ENCODE results near the gene ANGPT4. TPM values are rescaled to one million over a fixed set of nuclear protein-coding genes. Genes with fewer than 3 reads are reported as not detected.
A peak's percentile ranks its signal among the peaks of the same experiment; 100 is the strongest.

The ANGPT4 gene
- total and polyA plus RNA-seq, 10 of the 15 experiments (the other 5 are each of a cell fraction or from before 2014, with no cell fraction given): 0.01 to 0.16 TPM; not detected in 8

- TF ChIP-seq CHD4 (IDR thresholded peaks at IDR 0.05) (no peak), IKZF2 (IDR thresholded peaks at IDR 0.05) (no peak), ZNF274 (IDR thresholded peaks at IDR 0.05; ENCODE audit: insufficient read depth, insufficient read length) (no peak), ETV6 (conservative IDR thresholded peaks at IDR 0.05 in 1 of 2, IDR thresholded peaks at IDR 0.05 in 1 of 2; ENCODE audit: borderline replicate concordance in 1 of 2, low read depth in 1 of 2) (no peak), IRF4 (IDR thresholded peaks at IDR 0.05; ENCODE audit: low read depth, low read length) (no peak), TAF1 (IDR thresholded peaks at IDR 0.05; ENCODE audit: borderline replicate concordance, low read depth, low read length) (no peak), YY1 (IDR thresholded peaks at IDR 0.05; ENCODE audit: low read depth, low read length) (no peak)
- no peak overlapping the region for H3K4me3 ChIP-seq
- DNase-seq (ENCODE audit: low read depth, low spot score) (no peak), FAIRE-seq (no peak), ATAC-seq (no peak)
- intact Hi-C loops (cut with micrococcal nuclease; ENCODE audit: unreplicated experiment) (no loop called here), in situ Hi-C loops (cut with MboI) (no loop called here)
- ChIA-PET CTCF (no interaction called here), POLR2A (no interaction called here), RAD21 (ENCODE audit: unreplicated experiment) (no interaction called here), SMC1A (ENCODE audit: uncharacterized antibody, unreplicated experiment) (no interaction called here)
- no peak overlapping the region for H3K27ac ChIP-seq (ENCODE audit: control insufficient read depth, insufficient read depth)
- H2AFZ ChIP-seq (ENCODE audit: control insufficient read depth, low read depth, low read length): no peak overlapping the region
- H4K20me1 ChIP-seq (ENCODE audit: control insufficient read depth, insufficient read depth): no peaks in the 10 kb centered on the region
- H3K9me3 ChIP-seq (replicated peaks; ENCODE audit: control insufficient read depth, insufficient read depth, low read length): no peaks in the 10 kb centered on the region
- 0 out of 4 replicates have a peak, but pooled peaks cover 0 to 1% of the 10 kb centered on the region in 2 experiments for H3K27me3 ChIP-seq (replicated peaks in 1 of 2; ENCODE audit: control insufficient read depth in 2 of 2, insufficient read depth in 2 of 2, low read length in 1 of 2)
- no peaks in the 10 kb centered on the region for H3K79me2 ChIP-seq (ENCODE audit: control insufficient read depth, insufficient read depth, low read length)
- no peak overlapping the region for H3K4me2 ChIP-seq (ENCODE audit: control insufficient read depth, insufficient read depth)
- BruUV-seq (replicated peaks): no TSS peak
- no peaks in the 10 kb centered on the region for H3K4me1 ChIP-seq (ENCODE audit: control insufficient read depth, insufficient read depth, low read length)
- H3K36me3 ChIP-seq (ENCODE audit: control insufficient read depth in 2 of 2, insufficient read depth in 2 of 2, low read length in 1 of 2): no peaks in the 10 kb centered on the region
- no peak overlapping the region for H3K9ac ChIP-seq (ENCODE audit: control insufficient read depth, insufficient read depth, low read length)
Observed at GRCh38 chr20:881783-882144, 34.4 kb downstream of the ANGPT4 start.

GRCh38 chr20:881051-881782 is 34.9 kb downstream of the ANGPT4 start:
- FAIRE-seq (no peak), ATAC-seq (peak; percentile 89), DNase-seq (ENCODE audit: low read depth, low spot score) (peak; percentile 24)
- Histone ChIP-seq H3K9ac (ENCODE audit: control insufficient read depth, insufficient read depth, low read length) (no peak overlapping the region), H3K9me3 (replicated peaks; ENCODE audit: control insufficient read depth, insufficient read depth, low read length) (no peaks in the 10 kb centered on the region), H3K27ac (ENCODE audit: control insufficient read depth, insufficient read depth) (no peak overlapping the region), H4K20me1 (ENCODE audit: control insufficient read depth, insufficient read depth) (no peaks in the 10 kb centered on the region), H3K79me2 (ENCODE audit: control insufficient read depth, insufficient read depth, low read length) (no peaks in the 10 kb centered on the region), H3K27me3 (replicated peaks in 1 of 2; ENCODE audit: control insufficient read depth in 2 of 2, insufficient read depth in 2 of 2, low read length in 1 of 2) (0 out of 4 replicates have a peak, but pooled peaks cover 0 to 1% of the 10 kb centered on the region in 2 experiments), H3K4me3 (no peak overlapping the region), H3K36me3 (ENCODE audit: control insufficient read depth in 2 of 2, insufficient read depth in 2 of 2, low read length in 1 of 2) (no peaks in the 10 kb centered on the region), H3K4me2 (ENCODE audit: control insufficient read depth, insufficient read depth) (no peak overlapping the region), H3K4me1 (ENCODE audit: control insufficient read depth, insufficient read depth, low read length) (no peaks in the 10 kb centered on the region), H2AFZ (ENCODE audit: control insufficient read depth, low read depth, low read length) (no peak overlapping the region)
- CTCF ChIA-PET: no interaction called here
- in situ Hi-C loops (cut with MboI) (no loop called here), intact Hi-C loops (cut with micrococcal nuclease; ENCODE audit: unreplicated experiment) (no loop called here)
- WGBS (ENCODE audit: insufficient coverage, insufficient replicate concordance, low lambda C conversion rate, missing lambda C conversion rate): 26% methylated on average over 10 of the region's 10 CpGs
- no TSS peak for BruUV-seq (replicated peaks)
- no peak for TF ChIP-seq MEF2B (IDR thresholded peaks at IDR 0.05; ENCODE audit: partially characterized antibody, poor library complexity, severe bottlenecking)
- SMC1A ChIA-PET (ENCODE audit: uncharacterized antibody, unreplicated experiment): no interaction called here
- RAD21 ChIA-PET (ENCODE audit: unreplicated experiment): no interaction called here
- POLR2A ChIA-PET: no interaction called here
